NCI-H1417 (cell line): ENCODE data around the gene KIR3DL1.
"Not testable (repeated sequence)": the region's sequence is repeated elsewhere in the genome, so short reads cannot be mapped to it uniquely, and the experiment has no call there.

ENCODE experiments used
- DNase-seq, 3 experiments: peaks; one replicate each; lab custom pipeline; 2025; lab: John Stamatoyannopoulos, UW

KIR3DL1 gene

GRCh38 chr19:54816251-54816650, at the start of gene KIR3DL1:
TSS of gene KIR3DL1 (plus strand) at chr19:54816468.
- not testable (repeated sequence) for DNase-seq

- DNase-seq = not testable (repeated sequence)
These were observed 46.6 kb upstream of the KIR3DL1 start, which contains the start of gene KIR2DL1 for GRCh38 chr19:54769646-54770045. TSS of gene KIR2DL1 (plus strand) at chr19:54769793. CDS start at chr19:54769851, 58 bp downstream.

GRCh38 chr19:54770511-54770910, 45.8 kb upstream of the KIR3DL1 start:
- DNase-seq = not testable (repeated sequence)

- not testable (repeated sequence) for DNase-seq
These were observed 45.0 kb upstream of the KIR3DL1 start for GRCh38 chr19:54771018-54771960.

GRCh38 chr19:54772666-54773065, 43.6 kb upstream of the KIR3DL1 start:
- DNase-seq = not testable (repeated sequence)

- not testable (repeated sequence) for DNase-seq
These were observed 41.0 kb upstream of the KIR3DL1 start for GRCh38 chr19:54775095-54775815.

GRCh38 chr19:54775830-54776229, 40.4 kb upstream of the KIR3DL1 start:
- not testable (repeated sequence) for DNase-seq

GRCh38 chr19:54777851-54778250, 38.4 kb upstream of the KIR3DL1 start:
- DNase-seq = not testable (repeated sequence)

- DNase-seq = not testable (repeated sequence)
These were observed 37.4 kb upstream of the KIR3DL1 start for GRCh38 chr19:54778896-54779295.

GRCh38 chr19:54782916-54783315, 33.4 kb upstream of the KIR3DL1 start:
- DNase-seq = not testable (repeated sequence)

GRCh38 chr19:54786091-54786723, 30.1 kb upstream of the KIR3DL1 start:
- DNase-seq = not testable (repeated sequence)

GRCh38 chr19:54788154-54788553, 28.1 kb upstream of the KIR3DL1 start:
- DNase-seq = not testable (repeated sequence)

- DNase-seq = no peak
These were observed 25.6 kb upstream of the KIR3DL1 start for GRCh38 chr19:54790711-54791110.

- DNase-seq = no peak
These were observed 24.8 kb upstream of the KIR3DL1 start for GRCh38 chr19:54791476-54791875.

- no peak for DNase-seq
These were observed 23.5 kb upstream of the KIR3DL1 start for GRCh38 chr19:54792814-54793213.

- no peak for DNase-seq
These were observed 20.5 kb upstream of the KIR3DL1 start for GRCh38 chr19:54795758-54796157.

- no peak for DNase-seq
These were observed 12.9 kb upstream of the KIR3DL1 start, which contains the start of gene KIR2DL4 for GRCh38 chr19:54803410-54803809. TSS of gene KIR2DL4 (plus strand) at chr19:54803610. CDS start at chr19:54803652, 42 bp downstream.

- no peak for DNase-seq
These were observed 12.2 kb upstream of the KIR3DL1 start for GRCh38 chr19:54804101-54804500.

- DNase-seq = no peak
These were observed 11.7 kb upstream of the KIR3DL1 start for GRCh38 chr19:54804571-54804970.

GRCh38 chr19:54805665-54806515, 10.4 kb upstream of the KIR3DL1 start:
- DNase-seq = no peak

GRCh38 chr19:54806516-54806838, 9.8 kb upstream of the KIR3DL1 start:
- no peak for DNase-seq
